Mucosa of descending colon (tissue), 3 donors: ENCODE data around the gene CEACAM16. TPM values are rescaled to one million over a fixed set of nuclear protein-coding genes. Genes with fewer than 3 reads are reported as not detected.
"Not testable (repeated sequence)": the region's sequence is repeated elsewhere in the genome, so short reads cannot be mapped to it uniquely, and the experiment has no call there.

Experiments used
- ATAC-seq: fragments of 200-7000 bp; cut with Tn5 transposase; one replicate; pipeline ENCODE4 v1.9.1; 2020; ENCODE audit warnings: mild to moderate bottlenecking, moderate library complexity
- DNase-seq, 3 donors: peaks; one replicate each; pipeline ENCODE4 v3.0.0-alpha.2; 2020
- H3K36me3 ChIP-seq: fragments of 200-600 bp; one replicate; pipeline ENCODE4 v1.8.0; 2021; ENCODE audit warnings: low read depth, mild to moderate bottlenecking
- H3K4me1 ChIP-seq: fragments of 200-600 bp; one replicate; pipeline ENCODE4 v1.8.0; 2021; ENCODE audit warnings: low read depth, mild to moderate bottlenecking
- H3K4me3 ChIP-seq: fragments of 200-600 bp; one replicate; pipeline ENCODE4 v1.8.0; 2021; ENCODE audit warnings: mild to moderate bottlenecking
- H3K9me3 ChIP-seq: fragments of 200-600 bp; one replicate; pipeline ENCODE4 v1.8.0; 2021; ENCODE audit warnings: mild to moderate bottlenecking
- CTCF ChIP-seq: fragments of 200-600 bp; IDR thresholded peaks from one replicate; pipeline ENCODE4 v1.8.0; 2022; ENCODE audit warnings: antibody characterized with exemption, mild to moderate bottlenecking
- intact Hi-C, 2 donors: fragments of 100-400 bp; cut with DNase I in 1 of 2; cut with micrococcal nuclease in 1 of 2; formaldehyde crosslinking; loops; one replicate each; pipeline versions ENCODE4 v1.11.0 to v1.11.1; 2022; cut with DNase I, micrococcal nuclease
- total RNA-seq, 3 donors: library from RNA; stranded (reverse); fragmentation: NEBNext Ultra II Directional in 2 of 3; extraction: Animal tissue kit (Norgen Biotek cat#: 25700) in 2 of 3; gene quantifications; one replicate each; pipeline versions ENCODE4 v1.2.1 to v1.2.4, GENCODE V29; 2021 to 2023
- donor health status: DM: no; HTN: no; CAD: no; lungs with moderate emphysema.
- donor health status: DM: no; HTN: no; CAD: no.
- donor health status: DM: no; HTN: yes; CAD: no.

The CEACAM16 gene
- total RNA-seq, 3 donors from 2014 or later, result 0.17 TPM; not detected in 2

DNA sequence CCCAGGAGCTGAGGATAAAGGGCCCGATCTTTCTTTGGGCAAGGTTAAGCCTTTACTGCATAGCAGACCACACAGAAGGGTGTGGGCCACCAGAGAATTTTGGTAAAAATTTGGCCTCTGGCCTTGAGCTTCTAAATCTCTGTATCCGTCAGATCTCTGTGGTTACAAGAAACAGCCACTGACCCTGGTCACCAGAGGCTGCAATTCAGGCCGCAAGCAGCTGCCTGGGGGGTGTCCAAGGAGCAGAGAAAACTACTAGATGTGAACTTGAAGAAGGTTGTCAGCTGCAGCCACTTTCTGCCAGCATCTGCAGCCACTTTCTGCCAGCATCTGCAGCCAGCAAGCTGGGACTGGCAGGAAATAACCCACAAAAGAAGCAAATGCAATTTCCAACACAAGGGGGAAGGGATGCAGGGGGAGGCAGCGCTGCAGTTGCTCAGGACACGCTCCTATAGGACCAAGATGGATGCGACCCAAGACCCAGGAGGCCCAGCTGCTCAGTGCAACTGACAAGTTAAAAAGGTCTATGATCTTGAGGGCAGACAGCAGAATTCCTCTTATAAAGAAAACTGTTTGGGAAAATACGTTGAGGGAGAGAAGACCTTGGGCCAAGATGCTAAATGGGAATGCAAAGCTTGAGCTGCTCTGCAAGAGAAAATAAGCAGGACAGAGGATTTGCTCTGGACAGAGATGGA is 36.1 kb upstream of the CEACAM16 start:
- no peaks in the 10 kb centered on the region for H3K9me3 ChIP-seq
- ATAC-seq (no peak), DNase-seq (no peak)
- no peak overlapping the region for H3K4me3 ChIP-seq
- peaks cover 6% of the 10 kb centered on the region for H3K36me3 ChIP-seq
- no peaks in the 10 kb centered on the region for H3K4me1 ChIP-seq
- TF ChIP-seq CTCF, result no peak
- intact Hi-C loops, result no loop called here

DNA sequence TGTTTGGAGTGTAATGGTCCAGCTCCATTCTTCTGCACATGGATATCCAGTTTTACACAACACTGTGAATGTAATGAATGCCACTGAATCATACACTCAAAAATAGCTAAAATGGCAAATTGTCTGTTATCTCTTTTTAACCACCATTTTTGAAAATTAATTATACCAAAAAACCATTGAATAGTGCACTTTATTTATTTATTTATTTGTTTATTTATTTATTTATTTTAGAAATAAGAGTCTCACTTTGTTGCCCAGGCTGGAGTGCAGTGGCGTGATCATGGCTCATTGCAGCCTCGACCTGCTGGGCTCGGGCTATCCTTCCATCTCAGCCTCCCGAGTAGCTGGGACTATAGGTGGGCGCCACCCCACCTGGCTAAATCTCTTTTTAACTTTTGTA is 35.0 kb upstream of the CEACAM16 start:
- no peak for DNase-seq
- no peak for TF ChIP-seq CTCF
- ATAC-seq, result no peak
- intact Hi-C loops, result no loop called here
- Histone ChIP-seq H3K36me3 (peaks cover 6% of the 10 kb centered on the region), H3K4me3 (no peak overlapping the region), H3K9me3 (no peaks in the 10 kb centered on the region), H3K4me1 (no peaks in the 10 kb centered on the region)

DNA sequence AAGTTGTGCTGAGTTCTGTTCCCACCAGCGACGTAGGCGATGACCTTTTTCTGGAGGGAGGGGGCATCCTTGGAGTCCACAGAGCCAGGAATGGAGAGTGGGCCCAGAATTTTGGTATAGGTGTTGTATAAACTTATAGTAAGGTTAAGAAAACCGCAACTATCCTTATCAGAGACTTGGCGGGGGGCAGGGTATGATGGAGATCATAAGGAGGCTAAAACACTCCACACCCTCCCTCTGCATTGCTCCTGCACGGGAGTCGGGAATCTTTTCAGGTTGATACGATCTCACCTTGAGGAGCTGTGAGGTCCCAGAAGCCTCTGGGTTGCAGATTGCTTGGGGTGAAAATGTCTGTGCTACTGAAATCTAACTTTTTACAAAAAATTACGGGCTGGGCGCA is 34.0 kb upstream of the CEACAM16 start:
- no peak for ATAC-seq
- DNase-seq, result no peak
- no peaks in the 10 kb centered on the region for H3K4me1 ChIP-seq
- H3K9me3 ChIP-seq, result no peaks in the 10 kb centered on the region
- peaks cover 6% of the 10 kb centered on the region for H3K36me3 ChIP-seq
- no peak for TF ChIP-seq CTCF
- H3K4me3 ChIP-seq, result no peak overlapping the region
- intact Hi-C loops, result no loop called here

GRCh38 chr19:44666852-44667556 is 31.9 kb upstream of the CEACAM16 start:
- Histone ChIP-seq H3K36me3 (peaks cover 5% of the 10 kb centered on the region), H3K9me3 (no peaks in the 10 kb centered on the region), H3K4me3 (no peak overlapping the region), H3K4me1 (no peaks in the 10 kb centered on the region)
- ATAC-seq (no peak), DNase-seq (no peak)
- TF ChIP-seq CTCF, result no peak
- intact Hi-C loops, result no loop called here

DNA sequence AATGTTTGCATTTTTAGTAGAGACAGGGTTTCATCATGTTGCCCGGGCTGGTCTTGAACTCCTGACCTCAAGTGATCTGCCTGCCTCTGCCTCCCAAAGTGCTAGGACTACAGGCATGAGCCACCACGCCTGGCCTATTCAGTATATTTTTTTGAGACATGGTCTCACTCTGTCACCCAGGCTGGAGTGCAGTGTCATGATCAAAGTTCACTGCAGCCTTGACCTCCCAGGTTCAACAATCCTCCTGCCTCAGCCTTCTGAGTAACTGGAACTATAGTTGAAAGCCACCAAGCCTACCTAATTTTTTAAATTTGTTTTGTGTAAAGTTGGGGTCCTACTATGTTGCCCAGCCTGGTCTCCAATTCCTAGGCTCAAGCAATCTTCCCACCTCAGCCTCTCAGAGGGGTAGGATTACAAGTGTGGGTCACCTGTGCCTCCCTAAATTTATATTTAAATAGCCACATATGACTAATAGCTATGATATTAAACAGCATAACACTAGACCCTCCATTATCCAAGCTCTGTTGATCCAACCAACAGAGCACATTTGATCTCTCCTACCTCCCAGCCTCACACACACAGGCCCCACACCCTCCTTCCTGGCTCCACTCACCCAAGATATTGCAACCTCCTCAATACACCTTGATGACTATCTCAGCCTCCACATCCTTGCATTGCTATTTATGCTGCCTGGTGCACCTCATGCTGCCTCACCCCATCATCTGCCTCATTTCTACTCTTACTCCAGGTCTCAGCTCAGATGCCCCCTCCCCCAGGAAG is 29.8 kb upstream of the CEACAM16 start:
- Histone ChIP-seq H3K4me1 (no peaks in the 10 kb centered on the region), H3K4me3 (no peak overlapping the region), H3K9me3 (no peaks in the 10 kb centered on the region), H3K36me3 (no peaks in the 10 kb centered on the region)
- intact Hi-C loops, result no loop called here
- DNase-seq (no peak), ATAC-seq (peak; percentile 28)
- no peak for TF ChIP-seq CTCF

DNA sequence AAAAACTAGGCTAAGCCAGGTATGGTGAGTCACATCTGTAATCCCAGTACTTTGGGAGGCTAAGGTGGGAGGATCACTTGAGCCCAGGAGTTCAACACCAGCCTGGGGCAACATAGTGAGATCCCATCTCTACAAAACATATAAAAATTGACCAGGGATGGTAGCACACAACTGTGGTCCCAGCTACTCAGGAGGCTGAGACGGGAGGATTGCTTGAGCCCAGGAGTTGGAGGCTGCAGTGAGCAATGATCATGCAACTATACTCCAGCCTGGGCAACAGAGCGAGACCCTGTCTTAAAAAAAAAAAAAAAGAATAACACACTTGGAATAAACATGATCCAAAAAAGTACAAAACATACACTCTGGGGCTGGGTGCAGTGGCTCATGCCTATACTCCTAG is 28.9 kb upstream of the CEACAM16 start:
- ATAC-seq, H3K36me3 ChIP-seq, H3K9me3 ChIP-seq, DNase-seq, H3K4me3 ChIP-seq, intact Hi-C loops, H3K4me1 ChIP-seq: not testable (repeated sequence)
